ENCODE results near the gene ALAS1. TPM values are rescaled to one million over a fixed set of nuclear protein-coding genes. Genes with fewer than 3 reads are reported as not detected.
"Not testable (repeated sequence)": the region's sequence is repeated elsewhere in the genome, so short reads cannot be mapped to it uniquely, and the experiment has no call there.

The ALAS1 gene
- total RNA-seq, 1 experiment from 2014 or later: 80.2 TPM

DNA sequence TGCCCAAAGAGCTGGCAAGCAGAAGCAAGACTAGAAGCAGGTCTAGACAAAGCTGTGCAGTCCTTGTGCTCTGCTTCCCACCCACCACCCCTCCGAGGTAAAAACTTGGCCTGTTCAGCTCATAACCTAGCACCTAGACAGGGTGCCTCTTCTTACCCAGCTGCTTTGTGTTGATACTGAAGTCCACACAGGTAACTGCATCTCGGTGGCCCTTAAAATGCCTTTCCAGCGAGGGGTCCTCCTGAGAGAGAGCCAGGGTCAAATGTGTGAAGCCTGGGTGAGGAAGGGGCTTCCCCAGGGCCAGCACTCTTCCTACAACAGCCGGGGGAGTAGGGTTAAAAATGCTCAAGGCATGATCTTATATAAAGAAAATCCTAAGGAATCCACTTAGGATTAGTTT is 47.1 kb upstream of the ALAS1 start:
- intact Hi-C loops (cut with micrococcal nuclease; ENCODE audit: unreplicated experiment): loop anchor here (5.0 kb wide), 2 partner anchors 46 to 66 kb away; partner anchors contain the start of gene ALAS1
- no peak overlapping the region for H3K4me3 Mint-ChIP-seq (ENCODE audit: low read depth, unreplicated experiment)
- H3K27me3 Mint-ChIP-seq (ENCODE audit: unreplicated experiment): no peaks in the 10 kb centered on the region
- H3K36me3 Mint-ChIP-seq (ENCODE audit: insufficient read depth, unreplicated experiment): peaks cover 25% of the 10 kb centered on the region
- no peaks in the 10 kb centered on the region for H3K9me3 Mint-ChIP-seq (ENCODE audit: low read depth, unreplicated experiment)
- no peak for DNase-seq
- H3K4me1 Mint-ChIP-seq (ENCODE audit: low read depth, unreplicated experiment): peaks cover 8% of the 10 kb centered on the region
- no TSS peak for BruUV-seq (replicated peaks)
- CTCF ChIA-PET: interaction anchor here (0.8 kb wide), 1 partner anchor 153 kb away, joined by 3 read pairs; no protein-coding TSS in a partner anchor
- H3K27ac Mint-ChIP-seq (ENCODE audit: unreplicated experiment): no peak overlapping the region
- TF ChIP-seq, protein P1, sequence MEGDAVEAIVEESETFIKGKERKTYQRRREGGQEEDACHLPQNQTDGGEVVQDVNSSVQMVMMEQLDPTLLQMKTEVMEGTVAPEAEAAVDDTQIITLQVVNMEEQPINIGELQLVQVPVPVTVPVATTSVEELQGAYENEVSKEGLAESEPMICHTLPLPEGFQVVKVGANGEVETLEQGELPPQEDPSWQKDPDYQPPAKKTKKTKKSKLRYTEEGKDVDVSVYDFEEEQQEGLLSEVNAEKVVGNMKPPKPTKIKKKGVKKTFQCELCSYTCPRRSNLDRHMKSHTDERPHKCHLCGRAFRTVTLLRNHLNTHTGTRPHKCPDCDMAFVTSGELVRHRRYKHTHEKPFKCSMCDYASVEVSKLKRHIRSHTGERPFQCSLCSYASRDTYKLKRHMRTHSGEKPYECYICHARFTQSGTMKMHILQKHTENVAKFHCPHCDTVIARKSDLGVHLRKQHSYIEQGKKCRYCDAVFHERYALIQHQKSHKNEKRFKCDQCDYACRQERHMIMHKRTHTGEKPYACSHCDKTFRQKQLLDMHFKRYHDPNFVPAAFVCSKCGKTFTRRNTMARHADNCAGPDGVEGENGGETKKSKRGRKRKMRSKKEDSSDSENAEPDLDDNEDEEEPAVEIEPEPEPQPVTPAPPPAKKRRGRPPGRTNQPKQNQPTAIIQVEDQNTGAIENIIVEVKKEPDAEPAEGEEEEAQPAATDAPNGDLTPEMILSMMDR (IDR thresholded peaks at IDR 0.05; ENCODE audit: unreplicated experiment): no peak

DNA sequence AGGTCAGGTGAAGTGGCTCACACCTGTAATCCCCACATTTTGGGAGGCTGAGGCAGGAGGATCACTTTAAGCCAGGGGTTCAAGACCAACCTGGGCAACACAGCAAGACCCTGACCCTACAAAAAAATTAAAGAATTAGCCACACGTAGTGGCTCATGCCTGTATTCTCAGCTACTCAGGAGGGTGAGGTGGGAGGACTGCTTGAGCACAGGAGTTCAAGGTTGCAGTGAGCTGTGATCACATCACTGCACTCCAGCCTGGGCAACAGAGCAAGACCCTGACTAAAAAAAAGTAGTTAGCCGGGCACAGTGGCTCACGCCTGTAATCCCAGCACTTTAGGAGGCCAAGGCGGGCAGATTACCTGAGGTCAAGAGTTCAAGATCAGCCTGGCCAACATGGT is 46.0 kb upstream of the ALAS1 start:
- H3K9me3 Mint-ChIP-seq (ENCODE audit: low read depth, unreplicated experiment); DNase-seq; H3K27me3 Mint-ChIP-seq (ENCODE audit: unreplicated experiment); H3K4me1 Mint-ChIP-seq (ENCODE audit: low read depth, unreplicated experiment); CTCF ChIA-PET; BruUV-seq (replicated peaks); H3K27ac Mint-ChIP-seq (ENCODE audit: unreplicated experiment); H3K4me3 Mint-ChIP-seq (ENCODE audit: low read depth, unreplicated experiment): not testable (repeated sequence)
- intact Hi-C loops (cut with micrococcal nuclease; ENCODE audit: unreplicated experiment): loop anchor here (5.0 kb wide), 2 partner anchors 45 to 65 kb away; partner anchors contain the start of gene ALAS1
- H3K36me3 Mint-ChIP-seq (ENCODE audit: insufficient read depth, unreplicated experiment): peaks cover 21% of the 10 kb centered on the region

DNA sequence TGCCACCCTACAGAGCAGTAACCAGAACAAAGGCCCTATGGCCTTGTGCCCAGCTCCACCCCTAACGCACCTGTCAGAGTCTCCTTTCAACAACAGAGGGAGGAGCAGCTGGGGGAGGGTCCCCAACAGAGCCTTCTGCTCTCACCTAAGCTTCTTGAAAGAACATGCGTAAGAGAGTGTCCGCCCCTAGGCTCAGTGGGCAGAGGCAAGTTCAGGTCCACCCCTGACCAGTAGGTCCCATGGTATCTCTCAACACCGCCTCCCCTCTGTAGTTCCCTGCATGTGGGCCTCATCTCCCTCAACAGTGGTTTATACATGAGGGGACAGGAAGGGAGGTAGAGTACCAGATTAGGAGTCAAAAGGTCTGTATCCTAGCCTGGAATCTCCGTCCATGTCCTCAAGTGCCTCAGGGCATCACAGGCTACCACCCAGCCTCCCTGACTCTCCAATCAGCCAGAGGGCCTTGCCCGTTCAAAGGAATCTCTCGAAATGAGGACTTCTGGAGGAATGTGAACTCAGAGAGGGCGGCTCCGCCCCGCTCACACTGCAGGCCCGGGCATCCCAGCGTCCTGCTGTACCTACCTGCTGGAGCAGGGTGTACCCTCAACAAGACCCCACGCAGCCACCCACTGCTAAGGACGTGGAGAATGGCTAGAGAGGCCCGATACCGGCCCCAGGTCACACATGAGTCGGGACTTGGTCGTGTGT is 44.4 kb upstream of the ALAS1 start:
- TF ChIP-seq, protein P1 (IDR thresholded peaks at IDR 0.05; ENCODE audit: unreplicated experiment): no peak
- peak overlapping the region; percentile 93 for H3K4me3 Mint-ChIP-seq (ENCODE audit: low read depth, unreplicated experiment)
- BruUV-seq (replicated peaks): no TSS peak
- CTCF ChIA-PET: interaction anchor here (0.5 to 1.5 kb wide), 6 partner anchors 17 to 146 kb away, joined by 3 to 13 read pairs (median 6); no protein-coding TSS in a partner anchor
- DNase-seq: peak; percentile 53
- intact Hi-C loops (cut with micrococcal nuclease; ENCODE audit: unreplicated experiment): loop anchor here (5.0 kb wide), 2 partner anchors 44 to 64 kb away; partner anchors contain the start of gene ALAS1
- no peak overlapping the region for H3K27ac Mint-ChIP-seq (ENCODE audit: unreplicated experiment)
- no peaks in the 10 kb centered on the region for H3K27me3 Mint-ChIP-seq (ENCODE audit: unreplicated experiment)
- H3K4me1 Mint-ChIP-seq (ENCODE audit: low read depth, unreplicated experiment): peaks cover 8% of the 10 kb centered on the region
- no peaks in the 10 kb centered on the region for H3K9me3 Mint-ChIP-seq (ENCODE audit: low read depth, unreplicated experiment)
- peaks cover 21% of the 10 kb centered on the region for H3K36me3 Mint-ChIP-seq (ENCODE audit: insufficient read depth, unreplicated experiment)

DNA sequence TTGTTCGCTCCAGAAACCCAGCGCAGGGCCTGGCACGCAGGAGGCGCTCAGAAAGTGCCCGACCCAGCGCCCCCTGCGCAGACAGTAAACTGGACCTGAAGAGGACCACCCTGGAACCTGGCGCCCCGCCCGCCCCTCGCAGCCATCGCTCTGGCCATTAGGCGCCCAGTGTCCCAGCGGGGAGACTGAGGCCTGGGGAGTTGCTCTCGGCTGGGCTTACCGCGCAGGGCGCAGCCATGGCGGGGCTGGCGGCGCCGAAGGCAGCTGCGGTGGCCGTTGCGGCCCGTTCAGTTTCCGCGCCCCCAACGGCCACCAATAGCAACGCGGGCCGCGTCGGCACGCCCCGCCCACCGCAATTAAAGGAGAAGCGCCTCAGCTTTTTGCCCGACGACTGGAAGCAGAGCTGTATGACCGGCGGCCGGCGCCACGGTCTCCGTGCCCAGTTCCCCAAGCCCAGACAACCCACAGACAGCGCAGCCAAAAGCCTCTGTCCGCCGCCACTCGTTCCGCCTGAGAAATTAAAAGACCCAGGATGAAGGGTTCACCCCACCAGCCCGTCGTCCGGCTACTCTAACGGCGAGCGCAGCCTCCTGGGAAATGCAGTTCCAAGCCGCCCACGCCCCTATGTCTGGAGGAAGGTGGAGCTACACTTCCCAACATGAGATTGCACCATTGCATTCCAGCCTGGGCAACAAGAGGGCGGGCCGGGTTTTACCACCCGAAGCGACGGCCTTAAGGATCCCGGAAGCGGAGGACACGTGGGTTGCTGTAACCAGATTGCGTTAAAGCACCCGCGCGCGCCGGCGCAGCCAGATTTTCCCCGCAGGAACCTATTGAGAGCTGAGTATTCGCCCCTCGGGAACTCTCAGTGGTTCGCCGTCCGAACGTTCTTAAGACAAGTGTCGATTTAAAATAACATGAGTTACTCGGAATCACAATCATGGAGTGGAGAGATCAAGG is 43.5 kb upstream of the ALAS1 start, which contains the start of gene POC1A:
TSS of gene POC1A (minus strand) at position 289 of the 960 bp plus-strand sequence. CDS start at position 238, 51 bp downstream.
- CTCF ChIA-PET: interaction anchor here (0.6 to 1.5 kb wide), 12 partner anchors 16 to 894 kb away, joined by 3 to 13 read pairs (median 4); partner anchors contain the start of gene ACY1
- peak; percentile 92 for DNase-seq
- H3K4me1 Mint-ChIP-seq (ENCODE audit: low read depth, unreplicated experiment): peaks cover 8% of the 10 kb centered on the region
- no peaks in the 10 kb centered on the region for H3K9me3 Mint-ChIP-seq (ENCODE audit: low read depth, unreplicated experiment)
- H3K36me3 Mint-ChIP-seq (ENCODE audit: insufficient read depth, unreplicated experiment): peaks cover 21% of the 10 kb centered on the region
- H3K27me3 Mint-ChIP-seq (ENCODE audit: unreplicated experiment): no peaks in the 10 kb centered on the region
- intact Hi-C loops (cut with micrococcal nuclease; ENCODE audit: unreplicated experiment): loop anchor here (5.0 kb wide), 2 partner anchors 43 to 63 kb away; partner anchors contain the start of gene ALAS1
- H3K4me3 Mint-ChIP-seq (ENCODE audit: low read depth, unreplicated experiment): peak within 1 kb of the TSS; percentile 93
- peak within 1 kb of the TSS; percentile 96 for H3K27ac Mint-ChIP-seq (ENCODE audit: unreplicated experiment)
- TF ChIP-seq, protein P1 (IDR thresholded peaks at IDR 0.05; ENCODE audit: unreplicated experiment): no peak
- BruUV-seq (replicated peaks): no TSS peak
